H9 (cell line): ENCODE data around the gene SMIM41. TPM values are rescaled to one million over a fixed set of nuclear protein-coding genes. Genes with fewer than 3 reads are reported as not detected.
A peak's percentile ranks its signal among the peaks of the same experiment; 100 is the strongest.

Experiments used
- DNase-seq: peaks from one replicate; pipeline ENCODE4 v3.0.0-alpha.2; 2017
- H2AFZ ChIP-seq: one replicate; pipeline ENCODE4 v1.6.1; 2013; ENCODE audit warnings: mild to moderate bottlenecking, low read length, control low read depth, moderate library complexity
- H2AK5ac ChIP-seq: 2 replicates; pipeline ENCODE4 v1.6.1; 2013; ENCODE audit warnings: low read length, control low read depth, mixed read lengths; ENCODE audit not compliant: insufficient read length
- H2BK120ac ChIP-seq: one replicate; pipeline ENCODE4 v1.6.1; 2013; ENCODE audit warnings: low read depth, mild to moderate bottlenecking, low read length, control low read depth, inconsistent platforms; ENCODE audit not compliant: poor library complexity, severe bottlenecking
- H2BK12ac ChIP-seq: 2 replicates; pipeline ENCODE4 v1.6.1; 2013; ENCODE audit warnings: low read length, control low read depth, mixed read lengths, low read depth; ENCODE audit not compliant: insufficient read length
- H2BK15ac ChIP-seq: 2 replicates; pipeline ENCODE4 v1.6.1; 2013; ENCODE audit warnings: low read depth, low read length, control low read depth
- H2BK20ac ChIP-seq: one replicate; pipeline ENCODE4 v1.6.1; 2013; ENCODE audit warnings: low read depth, mild to moderate bottlenecking, low read length, control low read depth, inconsistent platforms; ENCODE audit not compliant: poor library complexity, severe bottlenecking
- H2BK5ac ChIP-seq: 2 replicates; pipeline ENCODE4 v1.6.1; 2013; ENCODE audit warnings: low read length, control low read depth, mixed read lengths; ENCODE audit not compliant: insufficient read length
- H3K14ac ChIP-seq: 2 replicates; pipeline ENCODE4 v1.6.1; 2013; ENCODE audit warnings: low read length, control low read depth; ENCODE audit not compliant: insufficient read depth
- H3K18ac ChIP-seq: 2 replicates; pipeline ENCODE4 v1.6.1; 2013; ENCODE audit warnings: low read depth, mild to moderate bottlenecking, mixed read lengths, low read length, control low read depth; ENCODE audit not compliant: insufficient read length
- H3K23ac ChIP-seq: 2 replicates; pipeline ENCODE4 v1.6.1; 2013; ENCODE audit warnings: low read length, control low read depth, mixed read lengths, low read depth; ENCODE audit not compliant: insufficient read length
- H3K23me2 ChIP-seq: 2 replicates; pipeline ENCODE4 v1.6.1; 2013; ENCODE audit warnings: low read depth, mild to moderate bottlenecking, mixed read lengths, low read length, control low read depth; ENCODE audit not compliant: insufficient read length, poor library complexity, severe bottlenecking
- H3K27ac ChIP-seq: 2 replicates; pipeline ENCODE4 v1.5.1; 2013; ENCODE audit warnings: low read length, control low read depth, mixed read lengths, low read depth; ENCODE audit not compliant: insufficient read length
- H3K27me3 ChIP-seq: 2 replicates; pipeline ENCODE4 v1.6.1; 2013; ENCODE audit warnings: low read length, control low read depth, inconsistent platforms; ENCODE audit not compliant: insufficient read depth
- H3K4ac ChIP-seq: 2 replicates; pipeline ENCODE4 v1.6.1; 2013; ENCODE audit warnings: low read depth, mild to moderate bottlenecking, control low read depth, inconsistent platforms, low read length, moderate library complexity
- H3K4me1 ChIP-seq: 2 replicates; pipeline ENCODE4 v1.6.1; 2013; ENCODE audit warnings: low read length, control low read depth, inconsistent platforms; ENCODE audit not compliant: insufficient read depth
- H3K4me2 ChIP-seq: 2 replicates; pipeline ENCODE4 v1.6.1; 2013; ENCODE audit warnings: low read length, control low read depth, mixed read lengths; ENCODE audit not compliant: insufficient read length, insufficient read depth
- H3K56ac ChIP-seq: 2 replicates; pipeline ENCODE4 v1.6.1; 2013; ENCODE audit warnings: low read depth, mild to moderate bottlenecking, mixed read lengths, low read length, control low read depth; ENCODE audit not compliant: insufficient read length
- H3K79me1 ChIP-seq: 2 replicates; pipeline ENCODE4 v1.6.1; 2013; ENCODE audit warnings: low read depth, mild to moderate bottlenecking, moderate library complexity, low read length, control low read depth, inconsistent platforms; ENCODE audit not compliant: insufficient read depth, poor library complexity, severe bottlenecking
- H3K79me2 ChIP-seq: 2 replicates; pipeline ENCODE4 v1.6.1; 2013; ENCODE audit warnings: low read length, control low read depth, inconsistent platforms; ENCODE audit not compliant: insufficient read depth
- H3K9ac ChIP-seq: 2 replicates; pipeline ENCODE4 v1.6.1; 2013; ENCODE audit warnings: low read length, control low read depth, mixed read lengths; ENCODE audit not compliant: insufficient read length; ENCODE audit errors: extremely low read depth
- H3K9me3 ChIP-seq: one replicate; pipeline ENCODE4 v1.6.1; 2013; ENCODE audit warnings: low read depth, low read length, inconsistent platforms; ENCODE audit not compliant: control insufficient read depth
- H3T11ph ChIP-seq: one replicate; pipeline ENCODE4 v1.6.1; 2013; ENCODE audit warnings: mild to moderate bottlenecking, low read length, control low read depth, inconsistent platforms
- H4K20me1 ChIP-seq: one replicate; pipeline ENCODE4 v1.6.1; 2013; ENCODE audit not compliant: control insufficient read depth, insufficient read length, insufficient read depth
- H4K5ac ChIP-seq: 2 replicates; pipeline ENCODE4 v1.6.1; 2013; ENCODE audit warnings: low read depth, mild to moderate bottlenecking, mixed read lengths, low read length, control low read depth; ENCODE audit not compliant: insufficient read length
- H4K8ac ChIP-seq: replicated peaks from 2 replicates; pipeline ENCODE4 v1.6.1; 2013; ENCODE audit warnings: low read length, control low read depth, mixed read lengths, low read depth; ENCODE audit not compliant: insufficient read length
- H4K91ac ChIP-seq: 2 replicates; pipeline ENCODE4 v1.6.1; 2013; ENCODE audit warnings: low read depth, mild to moderate bottlenecking, moderate library complexity, mixed read lengths, low read length, control low read depth; ENCODE audit not compliant: insufficient read length
- H3K27ac Mint-ChIP-seq, 3 experiments: 2 replicates in 2 of 3; 3 replicates in 1 of 3; pipeline ENCODE4 v1.8.0; 2020 to 2021; ENCODE audit warnings: mixed read lengths in 3 of 3, mild to moderate bottlenecking in 1 of 3, moderate library complexity in 1 of 3
- H3K27me3 Mint-ChIP-seq: 2 replicates; pipeline ENCODE4 v1.8.0; 2021; ENCODE audit warnings: low read depth, mild to moderate bottlenecking, moderate library complexity, mixed read lengths
- H3K36me3 Mint-ChIP-seq, 3 experiments: 2 replicates in 2 of 3; 3 replicates in 1 of 3; pipeline ENCODE4 v1.8.0; 2020 to 2021; ENCODE audit warnings: low read depth in 3 of 3, mixed read lengths in 3 of 3; ENCODE audit not compliant: insufficient read depth in 1 of 3
- H3K4me1 Mint-ChIP-seq, 2 experiments: 2 replicates each; pipeline ENCODE4 v1.8.0; 2020; ENCODE audit warnings: mixed read lengths in 2 of 2
- H3K4me3 Mint-ChIP-seq, 2 experiments: 2 replicates in 1 of 2; 3 replicates in 1 of 2; pipeline ENCODE4 v1.8.0; 2020 to 2021; ENCODE audit warnings: mild to moderate bottlenecking in 2 of 2, mixed read lengths in 2 of 2, moderate library complexity in 1 of 2
- H3K9me3 Mint-ChIP-seq, 2 experiments: 2 replicates in 1 of 2; 3 replicates in 1 of 2; pipeline ENCODE4 v1.8.0; 2020; ENCODE audit warnings: mild to moderate bottlenecking in 2 of 2, mixed read lengths in 2 of 2, moderate library complexity in 1 of 2
- CTCF ChIP-seq: fragments of 200-600 bp; sonication (generic); conservative IDR thresholded peaks from 3 replicates; pipeline ENCODE4 v1.8.0; 2021; ENCODE audit warnings: antibody characterized with exemption, mild to moderate bottlenecking
- WGBS: extraction: QIAGEN DNeasy Blood & Tissue Kit; methylation state at CpG from one replicate; pipeline ENCODE4 v1.1.7; 2013; ENCODE audit warnings: missing lambda C conversion rate, low lambda C conversion rate, mixed read lengths; ENCODE audit not compliant: insufficient read length; ENCODE audit errors: extremely low coverage; 5-methylcytosine and 5-hydroxymethylcytosine counted together
- total RNA-seq: library from RNA; stranded (reverse); gene quantifications from 2 replicates; pipeline ENCODE4 v1.2.1, GENCODE V29; 2021

The SMIM41 gene
- total RNA-seq, 1 experiment from 2014 or later = not detected

- Histone ChIP-seq H2BK15ac (no peak overlapping the region), H3K27me3 (no peaks in the 10 kb centered on the region; the same call in 1 of the 2 replicates), H3K79me1 (no peaks in the 10 kb centered on the region), H3K4me1 (0 out of 2 replicates have a peak, but pooled peaks cover 2% of the 10 kb centered on the region), H3K23me2 (no peaks in the 10 kb centered on the region), H4K20me1 (no peaks in the 10 kb centered on the region), H2BK20ac (no peak overlapping the region), H3K14ac (no peak overlapping the region), H3K18ac (no peak overlapping the region), H2BK12ac (no peak overlapping the region), H3K4ac (no peak overlapping the region), H2BK5ac (no peak overlapping the region), H2AFZ (no peak overlapping the region), H3K9me3 (no peaks in the 10 kb centered on the region), H4K8ac (no peak overlapping the region), H3K79me2 (no peaks in the 10 kb centered on the region), H2AK5ac (no peak overlapping the region), H3K23ac (no peak overlapping the region), H2BK120ac (no peak overlapping the region), H4K5ac (no peak overlapping the region), H3T11ph (no peak overlapping the region), H3K9ac (no peak overlapping the region), H3K27ac (no peak overlapping the region), H3K56ac (no peak overlapping the region), H4K91ac (no peak overlapping the region), H3K4me2 (no peak overlapping the region)
- Mint-ChIP-seq H3K27me3 (peaks cover 9% of the 10 kb centered on the region), H3K36me3 (no peaks in the 10 kb centered on the region), H3K4me3 (no peak overlapping the region), H3K4me1 (peaks cover 17 to 23% of the 10 kb centered on the region in 2 experiments), H3K9me3 (no peaks in the 10 kb centered on the region; a peak in 1 of 5 replicates), H3K27ac (peak overlapping the region in 1 of 3 experiments; percentile 18; a peak in 1 of 7 replicates)
- DNase-seq = no peak
- WGBS = no CpG with 5 or more reads among the region's 5 CpGs
- no peak for TF ChIP-seq CTCF
Observed at GRCh38 chr12:52137746-52138145, 58.2 kb downstream of the SMIM41 start.
